Upper lobe of left lung (tissue), 4 donors: Measurements from ENCODE around the gene CFAP206.
"Not testable (repeated sequence)": the region's sequence is repeated elsewhere in the genome, so short reads cannot be mapped to it uniquely, and the experiment has no call there.

Experiments used
- POLR2AphosphoS5 ChIP-seq, 2 donors: sonication (generic); formaldehyde crosslinking; IDR thresholded peaks; one replicate each; pipeline ENCODE4 v1.5.1; 2017; ENCODE audit warnings: antibody characterized with exemption in 2 of 2
- TF ChIP-seq, protein P1 (sequence below), 6 experiments: fragments of 450-650 bp in 4 of 6; fragments of 200-600 bp in 2 of 6; sonication (generic) in 2 of 6; IDR thresholded peaks; one replicate each; pipeline ENCODE4 v1.5.1; 2016 to 2019; ENCODE audit warnings: antibody characterized with exemption in 6 of 6

DNA sequence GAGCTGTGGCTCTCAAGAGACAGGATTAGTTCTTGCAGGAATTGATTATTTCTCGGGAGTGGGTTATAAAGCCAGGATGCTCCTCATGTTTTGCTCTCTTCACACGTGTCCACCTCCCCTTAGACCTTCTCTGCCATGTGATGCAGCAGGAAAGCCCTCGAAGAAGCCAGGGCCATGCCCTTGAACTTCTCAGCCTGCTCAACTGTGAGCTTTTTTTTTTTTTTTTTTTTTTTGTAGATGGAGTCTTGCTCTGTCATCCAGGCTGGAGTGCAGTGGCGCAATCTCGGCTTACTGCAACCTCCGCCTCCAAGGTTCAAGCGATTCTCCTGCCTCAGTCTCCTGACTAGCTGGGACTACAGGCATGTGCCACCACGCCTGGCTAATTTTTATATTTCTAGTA lies 81.6 kb downstream of the CFAP206 start:
- not testable (repeated sequence) for TF ChIP-seq POLR2AphosphoS5 (IDR thresholded peaks at IDR 0.05)
- TF ChIP-seq, protein P1, sequence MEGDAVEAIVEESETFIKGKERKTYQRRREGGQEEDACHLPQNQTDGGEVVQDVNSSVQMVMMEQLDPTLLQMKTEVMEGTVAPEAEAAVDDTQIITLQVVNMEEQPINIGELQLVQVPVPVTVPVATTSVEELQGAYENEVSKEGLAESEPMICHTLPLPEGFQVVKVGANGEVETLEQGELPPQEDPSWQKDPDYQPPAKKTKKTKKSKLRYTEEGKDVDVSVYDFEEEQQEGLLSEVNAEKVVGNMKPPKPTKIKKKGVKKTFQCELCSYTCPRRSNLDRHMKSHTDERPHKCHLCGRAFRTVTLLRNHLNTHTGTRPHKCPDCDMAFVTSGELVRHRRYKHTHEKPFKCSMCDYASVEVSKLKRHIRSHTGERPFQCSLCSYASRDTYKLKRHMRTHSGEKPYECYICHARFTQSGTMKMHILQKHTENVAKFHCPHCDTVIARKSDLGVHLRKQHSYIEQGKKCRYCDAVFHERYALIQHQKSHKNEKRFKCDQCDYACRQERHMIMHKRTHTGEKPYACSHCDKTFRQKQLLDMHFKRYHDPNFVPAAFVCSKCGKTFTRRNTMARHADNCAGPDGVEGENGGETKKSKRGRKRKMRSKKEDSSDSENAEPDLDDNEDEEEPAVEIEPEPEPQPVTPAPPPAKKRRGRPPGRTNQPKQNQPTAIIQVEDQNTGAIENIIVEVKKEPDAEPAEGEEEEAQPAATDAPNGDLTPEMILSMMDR (IDR thresholded peaks at IDR 0.05), result not testable (repeated sequence)
